Keratinocyte (primary cell): ENCODE results near the gene CACNA1B. TPM values are rescaled to one million over a fixed set of nuclear protein-coding genes. Genes with fewer than 3 reads are reported as not detected.

ENCODE experiments used
- DNase-seq: peaks from one replicate; pipeline ENCODE4 v3.0.0-alpha.2; 2011; ENCODE audit warnings: low read depth, missing footprints, low spot score
- FAIRE-seq: peaks from 2 replicates; lab custom pipeline; 2011; peaks lifted over from hg19 to GRCh38; lab: Jason Lieb, UNC
- H2AFZ ChIP-seq: 2 replicates; pipeline ENCODE4 v1.6.0; 2012; ENCODE audit warnings: low read length, control low read depth, inconsistent platforms; ENCODE audit not compliant: control insufficient read depth
- H3K27ac ChIP-seq: 2 replicates; pipeline ENCODE4 v1.5.1; 2011; ENCODE audit warnings: low read length; ENCODE audit not compliant: control insufficient read depth, insufficient read depth
- H3K27me3 ChIP-seq: 3 replicates; pipeline ENCODE4 v1.6.0; 2011; ENCODE audit warnings: low read length; ENCODE audit not compliant: control insufficient read depth, insufficient read depth; ENCODE audit errors: extremely low read depth
- H3K36me3 ChIP-seq, 2 experiments: 2 replicates in 1 of 2; 3 replicates in 1 of 2; pipeline ENCODE4 v1.5.1; 2011; ENCODE audit warnings: low read length in 2 of 2, mild to moderate bottlenecking in 1 of 2; ENCODE audit not compliant: control insufficient read depth in 2 of 2, insufficient read depth in 2 of 2; ENCODE audit errors: extremely low read depth in 1 of 2
- H3K4me1 ChIP-seq: 3 replicates; pipeline ENCODE4 v1.5.1; 2011; ENCODE audit warnings: low read length; ENCODE audit not compliant: control insufficient read depth, insufficient read depth; ENCODE audit errors: extremely low read depth
- H3K4me2 ChIP-seq: 3 replicates; pipeline ENCODE4 v1.6.0; 2011; ENCODE audit warnings: low read depth, low read length; ENCODE audit not compliant: control insufficient read depth, insufficient read depth; ENCODE audit errors: extremely low read depth
- H3K4me3 ChIP-seq, 3 experiments: fragments of 200-600 bp in 1 of 3; sonication (generic) in 1 of 3; 2 replicates in 2 of 3; 3 replicates in 1 of 3; pipeline ENCODE4 v1.5.1; 2011 to 2016; ENCODE audit warnings: low read length in 3 of 3, mild to moderate bottlenecking in 3 of 3, control low read depth in 2 of 3, inconsistent platforms in 1 of 3, low read depth in 1 of 3, mixed read lengths in 1 of 3, mixed run types in 1 of 3, moderate library complexity in 1 of 3; ENCODE audit not compliant: control insufficient read depth in 2 of 3, insufficient read depth in 2 of 3; ENCODE audit errors: extremely low read depth in 1 of 3
- H3K79me2 ChIP-seq: 2 replicates; pipeline ENCODE4 v1.6.0; 2012; ENCODE audit warnings: low read length; ENCODE audit not compliant: control insufficient read depth, insufficient read depth
- H3K9ac ChIP-seq: 3 replicates; pipeline ENCODE4 v1.6.0; 2011; ENCODE audit warnings: low read length; ENCODE audit not compliant: control insufficient read depth, insufficient read depth; ENCODE audit errors: extremely low read depth
- H3K9me1 ChIP-seq: 3 replicates; pipeline ENCODE4 v1.6.0; 2011; ENCODE audit warnings: low read length; ENCODE audit not compliant: control insufficient read depth, insufficient read depth; ENCODE audit errors: extremely low read depth
- H3K9me3 ChIP-seq: 2 replicates; pipeline ENCODE4 v1.5.1; 2012; ENCODE audit warnings: low read depth, low read length; ENCODE audit not compliant: control insufficient read depth
- H4K20me1 ChIP-seq: 3 replicates; pipeline ENCODE4 v1.6.0; 2011; ENCODE audit warnings: low read length; ENCODE audit not compliant: control insufficient read depth, insufficient read depth; ENCODE audit errors: extremely low read depth
- CTCF ChIP-seq, 3 experiments: IDR thresholded peaks in 1 of 3; conservative IDR thresholded peaks in 1 of 3; optimal IDR thresholded peaks in 1 of 3; 2 replicates in 2 of 3; 3 replicates in 1 of 3; pipeline versions ENCODE3 to v1.5.1; 2011; ENCODE audit warnings: low read length in 3 of 3, mild to moderate bottlenecking in 3 of 3, moderate library complexity in 2 of 3, control low read depth in 1 of 3, inconsistent platforms in 1 of 3; ENCODE audit not compliant: insufficient read depth in 2 of 3; ENCODE audit errors: extremely low read depth in 1 of 3
- EZH2 ChIP-seq: IDR thresholded peaks from one replicate; pipeline ENCODE4 v1.6.1; 2012; ENCODE audit warnings: inconsistent platforms, mild to moderate bottlenecking, low read length, moderate library complexity
- dilution Hi-C: fragments of 300-500 bp; cut with MboI; formaldehyde crosslinking; loops from one replicate; pipeline ENCODE4 v1.7.0; 2020; ENCODE audit warnings: low sequenced_read_pairs; ENCODE audit not compliant: extremely low pct_ligation_motif_present
- polyA plus RNA-seq, 5 experiments: library from polyadenylated mRNA; depleted of rRNA in 3 of 5; stranded (reverse) in 3 of 5; stranded (forward) in 1 of 5; unstranded in 1 of 5; fragments of >200 nt; gene quantifications; 1 replicate in 1 of 5; 2 replicates in 3 of 5; 3 replicates in 1 of 5; pipeline versions ENCODE4 v1.2.1 to v1.2.3, GENCODE V29; 2011 to 2012; ENCODE audit warnings: missing spikeins in 2 of 5, low read depth in 1 of 5, low replicate concordance in 1 of 5

The CACNA1B gene
- polyA plus RNA-seq, 1 donor (not counting 4 experiments of a cell fraction or from before 2014, with no cell fraction given): 0.01 TPM

GRCh38 chr9:138120511-138121437, 243.2 kb downstream of the CACNA1B start:
- Histone ChIP-seq H2AFZ (no peak overlapping the region), H3K27ac (no peak overlapping the region), H3K36me3 (no peaks in the 10 kb centered on the region), H3K79me2 (no peaks in the 10 kb centered on the region), H3K4me1 (no peaks in the 10 kb centered on the region), H4K20me1 (no peaks in the 10 kb centered on the region), H3K4me2 (no peak overlapping the region), H3K4me3 (no peak overlapping the region), H3K9me3 (peaks cover 3% of the 10 kb centered on the region), H3K9ac (no peak overlapping the region), H3K27me3 (no peaks in the 10 kb centered on the region), H3K9me1 (no peaks in the 10 kb centered on the region)
- dilution Hi-C loops: no loop called here
- no peak for DNase-seq
- TF ChIP-seq EZH2: no peak
- TF ChIP-seq CTCF (optimal IDR thresholded peaks at IDR 0.05 in 1 of 3, IDR thresholded peaks at IDR 0.05 in 1 of 3, conservative IDR thresholded peaks at IDR 0.05 in 1 of 3; ENCODE audit: extremely low read depth in 1 of 3, insufficient read depth in 2 of 3, low read length in 3 of 3): no peak
- FAIRE-seq: no peak

GRCh38 chr9:138121438-138122050, 244.0 kb downstream of the CACNA1B start:
- Histone ChIP-seq H3K9me1 (no peaks in the 10 kb centered on the region), H3K79me2 (no peaks in the 10 kb centered on the region), H3K4me3 (no peak overlapping the region), H3K9me3 (peaks cover 5% of the 10 kb centered on the region), H3K9ac (no peak overlapping the region), H3K4me1 (no peaks in the 10 kb centered on the region), H4K20me1 (no peaks in the 10 kb centered on the region), H3K27ac (no peak overlapping the region), H3K4me2 (no peak overlapping the region), H2AFZ (no peak overlapping the region), H3K27me3 (no peaks in the 10 kb centered on the region), H3K36me3 (no peaks in the 10 kb centered on the region)
- DNase-seq (no peak), FAIRE-seq (no peak)
- dilution Hi-C loops: no loop called here
- no peak for TF ChIP-seq EZH2
- TF ChIP-seq CTCF (optimal IDR thresholded peaks at IDR 0.05 in 1 of 3, IDR thresholded peaks at IDR 0.05 in 1 of 3, conservative IDR thresholded peaks at IDR 0.05 in 1 of 3; ENCODE audit: extremely low read depth in 1 of 3, insufficient read depth in 2 of 3, low read length in 3 of 3): no peak
